Tibial nerve (tissue), 4 donors: ENCODE data around the gene CCBE1. TPM values are rescaled to one million over a fixed set of nuclear protein-coding genes. Genes with fewer than 3 reads are reported as not detected.
A peak's percentile ranks its signal among the peaks of the same experiment; 100 is the strongest.

Source experiments
- DNase-seq, 2 donors: peaks; one replicate each; pipeline ENCODE4 v3.0.0-alpha.2; 2019; ENCODE audit warnings: low spot score in 2 of 2
- H3K27ac ChIP-seq, 4 donors: fragments of 200-600 bp; sonication (generic) in 3 of 4; one replicate each; pipeline ENCODE4 v1.5.1; 2017 to 2019; ENCODE audit warnings: mild to moderate bottlenecking in 1 of 4
- H3K27me3 ChIP-seq, 2 donors: fragments of 200-600 bp; sonication (generic) in 1 of 2; one replicate each; pipeline versions ENCODE4 v1.5.1 to v1.6.0; 2017 to 2019
- H3K36me3 ChIP-seq, 3 donors: fragments of 200-600 bp; sonication (generic); one replicate each; pipeline ENCODE4 v1.5.1; 2018 to 2019
- H3K4me1 ChIP-seq, 4 donors: fragments of 200-600 bp; sonication (generic) in 3 of 4; one replicate each; pipeline ENCODE4 v1.5.1; 2017 to 2019
- H3K4me3 ChIP-seq, 4 donors: fragments of 200-600 bp; sonication (generic) in 3 of 4; one replicate each; pipeline ENCODE4 v1.5.1; 2017 to 2019; ENCODE audit warnings: mild to moderate bottlenecking in 1 of 4, moderate library complexity in 1 of 4
- H3K9me3 ChIP-seq, 4 donors: fragments of 200-600 bp; sonication (generic) in 3 of 4; one replicate each; pipeline ENCODE4 v1.5.1; 2017 to 2019
- EP300 ChIP-seq, 2 donors: sonication (generic); formaldehyde crosslinking; IDR thresholded peaks; one replicate each; pipeline ENCODE4 v1.6.1; 2017; ENCODE audit warnings: antibody characterized with exemption in 2 of 2, mild to moderate bottlenecking in 1 of 2
- POLR2A ChIP-seq, 2 donors: fragments of 450-650 bp; IDR thresholded peaks; one replicate each; pipeline ENCODE4 v1.6.1; 2017; ENCODE audit warnings: antibody characterized with exemption in 2 of 2, mild to moderate bottlenecking in 2 of 2, moderate library complexity in 2 of 2
- WGBS, 2 donors: methylation state at CpG; one replicate each; pipeline ENCODE4 v1.1.5; 2018; 5-methylcytosine and 5-hydroxymethylcytosine counted together
- total RNA-seq, 4 donors: library from RNA; depleted of rRNA; stranded (reverse); fragments of >200 nt; gene quantifications; one replicate each; pipeline ENCODE4 v1.1.0, GENCODE V29; 2016
- TF ChIP-seq, protein P1 (sequence below), 5 experiments: fragments of 200-600 bp in 3 of 5; fragments of 450-650 bp in 2 of 5; sonication (generic) in 3 of 5; IDR thresholded peaks; one replicate each; pipeline ENCODE4 v1.5.1; 2016 to 2019; ENCODE audit warnings: antibody characterized with exemption in 5 of 5, mild to moderate bottlenecking in 3 of 5, moderate library complexity in 2 of 5

CCBE1 gene
- total RNA-seq, 4 donors from 2014 or later: 0.30 to 3.9 (median 1.3) TPM

DNA sequence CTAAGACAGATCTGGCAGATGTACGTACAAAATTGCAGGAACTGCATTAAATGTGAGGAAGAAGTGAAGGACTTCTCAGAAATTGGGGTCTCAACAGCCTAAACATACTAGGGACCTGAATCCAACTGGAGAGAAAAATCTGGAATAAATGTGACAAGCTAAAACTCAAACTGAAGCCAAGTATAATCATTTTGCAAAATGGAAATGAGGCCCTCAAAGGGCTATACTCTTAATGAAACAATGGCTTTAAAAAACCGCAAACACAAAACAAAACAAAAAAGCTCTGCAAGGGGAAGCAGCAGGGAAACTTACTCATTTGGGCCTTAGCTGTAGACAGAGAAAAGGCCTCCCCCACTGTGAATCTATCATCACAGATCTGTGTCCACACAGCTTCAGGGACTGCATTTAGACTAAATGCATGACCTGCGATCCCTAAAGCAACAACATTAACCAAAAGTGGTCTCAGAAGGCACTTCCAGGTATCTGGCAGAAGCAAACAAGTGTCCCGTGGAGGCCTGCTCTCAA is 63.2 kb downstream of the CCBE1 start:
- no peak overlapping the region for H3K4me3 ChIP-seq
- no peak for DNase-seq
- no peaks in the 10 kb centered on the region for H3K27me3 ChIP-seq
- H3K9me3 ChIP-seq: peaks cover 0 to 6% (median 0%) of the 10 kb centered on the region in 4 donors
- no peaks in the 10 kb centered on the region for H3K4me1 ChIP-seq
- 84 to 85% methylated on average over 4 of the region's 4 CpGs for WGBS, 2 donors
- no peak overlapping the region for H3K27ac ChIP-seq
- no peaks in the 10 kb centered on the region for H3K36me3 ChIP-seq
- TF ChIP-seq POLR2A (IDR thresholded peaks at IDR 0.05) (no peak), EP300 (IDR thresholded peaks at IDR 0.05) (no peak)
- TF ChIP-seq, protein P1, sequence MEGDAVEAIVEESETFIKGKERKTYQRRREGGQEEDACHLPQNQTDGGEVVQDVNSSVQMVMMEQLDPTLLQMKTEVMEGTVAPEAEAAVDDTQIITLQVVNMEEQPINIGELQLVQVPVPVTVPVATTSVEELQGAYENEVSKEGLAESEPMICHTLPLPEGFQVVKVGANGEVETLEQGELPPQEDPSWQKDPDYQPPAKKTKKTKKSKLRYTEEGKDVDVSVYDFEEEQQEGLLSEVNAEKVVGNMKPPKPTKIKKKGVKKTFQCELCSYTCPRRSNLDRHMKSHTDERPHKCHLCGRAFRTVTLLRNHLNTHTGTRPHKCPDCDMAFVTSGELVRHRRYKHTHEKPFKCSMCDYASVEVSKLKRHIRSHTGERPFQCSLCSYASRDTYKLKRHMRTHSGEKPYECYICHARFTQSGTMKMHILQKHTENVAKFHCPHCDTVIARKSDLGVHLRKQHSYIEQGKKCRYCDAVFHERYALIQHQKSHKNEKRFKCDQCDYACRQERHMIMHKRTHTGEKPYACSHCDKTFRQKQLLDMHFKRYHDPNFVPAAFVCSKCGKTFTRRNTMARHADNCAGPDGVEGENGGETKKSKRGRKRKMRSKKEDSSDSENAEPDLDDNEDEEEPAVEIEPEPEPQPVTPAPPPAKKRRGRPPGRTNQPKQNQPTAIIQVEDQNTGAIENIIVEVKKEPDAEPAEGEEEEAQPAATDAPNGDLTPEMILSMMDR (IDR thresholded peaks at IDR 0.05): no peak

DNA sequence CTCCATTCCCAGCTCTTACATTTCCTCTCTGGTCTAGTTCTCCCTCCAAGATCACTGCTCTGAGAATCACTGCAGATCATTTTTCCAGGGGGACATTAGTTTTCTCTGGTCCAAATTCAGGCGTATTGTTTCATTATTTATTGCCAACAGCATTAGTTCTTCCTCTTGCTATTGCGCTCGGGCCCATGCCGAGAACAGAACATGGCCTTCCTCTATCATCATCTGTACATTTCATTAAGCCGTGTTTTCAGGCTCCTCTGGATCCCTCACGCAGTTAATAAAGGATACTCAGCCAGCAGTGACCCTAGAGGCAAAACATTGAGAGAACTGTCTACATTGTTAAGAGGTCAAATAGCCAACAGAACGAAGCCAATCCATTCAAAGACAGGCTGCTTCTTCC is 63.9 kb downstream of the CCBE1 start:
- TF ChIP-seq EP300 (IDR thresholded peaks at IDR 0.05) (no peak), POLR2A (IDR thresholded peaks at IDR 0.05) (no peak)
- TF ChIP-seq, protein P1 (IDR thresholded peaks at IDR 0.05): no peak
- Histone ChIP-seq H3K9me3 (peaks cover 0 to 6% (median 0%) of the 10 kb centered on the region in 4 donors), H3K36me3 (no peaks in the 10 kb centered on the region), H3K27me3 (no peaks in the 10 kb centered on the region), H3K4me1 (no peaks in the 10 kb centered on the region), H3K27ac (no peak overlapping the region), H3K4me3 (no peak overlapping the region)
- DNase-seq: no peak
- 38 to 44% methylated on average over 7 of the region's 7 CpGs for WGBS, 2 donors

DNA sequence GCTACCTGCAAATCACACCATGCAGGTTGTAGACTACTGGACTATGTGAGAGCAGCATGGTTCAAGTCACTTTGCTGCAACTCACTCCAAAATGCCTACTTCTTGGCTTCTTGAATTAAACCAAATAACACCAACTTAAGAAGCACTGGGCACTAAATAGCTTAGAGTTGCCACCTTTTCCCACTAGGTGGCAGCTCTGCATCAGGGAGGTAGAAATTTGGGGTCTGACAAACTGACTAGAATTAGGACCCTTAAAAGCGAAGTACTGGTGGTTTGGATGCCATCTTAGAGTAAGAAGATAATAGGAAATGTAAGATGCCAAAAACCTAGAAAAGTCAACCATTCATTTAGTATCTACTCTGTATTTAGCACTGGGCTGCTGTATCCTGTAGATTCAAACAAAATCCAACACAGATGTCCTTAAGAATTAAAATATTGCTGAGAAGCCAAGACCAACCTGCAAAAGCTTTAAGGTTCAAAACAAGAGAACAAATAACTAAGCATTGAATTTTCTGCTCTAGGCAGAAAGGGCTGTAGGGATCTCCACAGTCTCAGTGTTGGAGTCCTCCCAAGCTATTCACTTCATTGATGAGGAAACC is 65.5 kb downstream of the CCBE1 start:
- Histone ChIP-seq H3K4me1 (no peaks in the 10 kb centered on the region), H3K36me3 (no peaks in the 10 kb centered on the region), H3K4me3 (no peak overlapping the region), H3K27me3 (no peaks in the 10 kb centered on the region), H3K9me3 (peaks cover 0 to 6% (median 0%) of the 10 kb centered on the region in 4 donors), H3K27ac (no peak overlapping the region)
- WGBS, 2 donors: 61 to 81% methylated on average over 1 of the region's 1 CpG
- no peak for DNase-seq
- no peak for TF ChIP-seq EP300 (IDR thresholded peaks at IDR 0.05)
- TF ChIP-seq, protein P1 (IDR thresholded peaks at IDR 0.05): peak in 1 of 5 experiments; percentile 8

DNA sequence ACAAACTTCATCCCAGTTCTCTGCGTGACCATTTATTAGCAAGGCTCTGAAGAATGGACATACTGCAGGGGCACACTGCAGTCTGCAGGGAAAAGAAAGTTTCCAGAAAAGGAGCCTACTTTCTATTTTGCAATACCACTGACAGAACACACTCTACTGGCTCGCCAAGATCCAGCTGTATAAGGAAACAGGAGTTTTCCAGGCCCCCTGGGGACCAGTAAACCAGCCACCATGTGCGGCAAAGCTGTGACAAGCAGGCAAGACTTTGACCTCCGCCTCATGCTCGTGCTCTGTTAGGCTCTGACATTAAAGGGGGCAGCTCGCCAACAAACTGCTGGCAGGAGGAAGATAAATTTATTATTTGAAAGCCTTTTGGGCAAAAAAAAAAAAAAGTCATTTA is 67.3 kb downstream of the CCBE1 start:
- peaks cover 0 to 6% (median 0%) of the 10 kb centered on the region in 4 donors for H3K9me3 ChIP-seq
- no peaks in the 10 kb centered on the region for H3K4me1 ChIP-seq
- no peak overlapping the region for H3K4me3 ChIP-seq
- DNase-seq: peak; percentile 20 to 26
- no peaks in the 10 kb centered on the region for H3K27me3 ChIP-seq
- no peaks in the 10 kb centered on the region for H3K36me3 ChIP-seq
- H3K27ac ChIP-seq: no peak overlapping the region
- peak in 1 of 2 donors; percentile 41 for TF ChIP-seq EP300 (IDR thresholded peaks at IDR 0.05)
- TF ChIP-seq, protein P1 (IDR thresholded peaks at IDR 0.05): no peak
- WGBS, 2 donors: 65 to 74% methylated on average over 6 of the region's 6 CpGs

- Histone ChIP-seq H3K27ac (no peak overlapping the region), H3K36me3 (no peaks in the 10 kb centered on the region), H3K9me3 (peaks cover 0 to 6% (median 0%) of the 10 kb centered on the region in 4 donors), H3K4me1 (peaks cover 0 to 5% (median 0%) of the 10 kb centered on the region in 4 donors), H3K27me3 (no peaks in the 10 kb centered on the region), H3K4me3 (no peak overlapping the region)
- no peak for DNase-seq
- TF ChIP-seq, protein P1 (IDR thresholded peaks at IDR 0.05): no peak
- no peak for TF ChIP-seq EP300 (IDR thresholded peaks at IDR 0.05)
- no peak for TF ChIP-seq POLR2A (IDR thresholded peaks at IDR 0.05)
- 94 to 97% methylated on average over 1 of the region's 1 CpG for WGBS, 2 donors
Observed at GRCh38 chr18:59628995-59629394, 68.2 kb downstream of the CCBE1 start.
